Measurements from ENCODE around the gene UNC93B1.
"Not testable (repeated sequence)": the region's sequence is repeated elsewhere in the genome, so short reads cannot be mapped to it uniquely, and the experiment has no call there.

UNC93B1 gene

DNA sequence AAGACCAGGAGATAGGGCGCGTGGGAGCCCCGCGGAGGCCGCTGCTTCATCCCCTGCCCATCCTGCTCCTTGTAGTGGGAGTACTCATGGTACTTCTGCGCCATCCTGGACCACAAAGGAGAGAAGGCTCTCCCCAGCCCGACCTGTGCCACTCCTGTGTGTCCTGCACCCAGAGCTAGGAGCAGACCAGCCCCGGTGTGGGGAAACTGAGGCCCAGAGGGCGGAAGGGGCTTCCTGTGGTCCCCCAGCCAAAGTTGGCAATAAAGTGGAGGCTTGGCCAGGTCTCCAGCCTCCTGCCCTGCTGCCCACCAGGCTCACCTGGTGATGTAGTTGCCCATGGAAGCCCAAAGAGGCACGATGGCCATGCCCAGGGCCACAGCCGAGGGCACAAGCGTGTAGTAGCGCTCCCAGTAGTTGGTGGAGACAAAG, 4.7 kb downstream of the UNC93B1 start:
- DNase-seq (ENCODE audit: low read depth) = peak; percentile 0
- TF ChIP-seq, protein P1, sequence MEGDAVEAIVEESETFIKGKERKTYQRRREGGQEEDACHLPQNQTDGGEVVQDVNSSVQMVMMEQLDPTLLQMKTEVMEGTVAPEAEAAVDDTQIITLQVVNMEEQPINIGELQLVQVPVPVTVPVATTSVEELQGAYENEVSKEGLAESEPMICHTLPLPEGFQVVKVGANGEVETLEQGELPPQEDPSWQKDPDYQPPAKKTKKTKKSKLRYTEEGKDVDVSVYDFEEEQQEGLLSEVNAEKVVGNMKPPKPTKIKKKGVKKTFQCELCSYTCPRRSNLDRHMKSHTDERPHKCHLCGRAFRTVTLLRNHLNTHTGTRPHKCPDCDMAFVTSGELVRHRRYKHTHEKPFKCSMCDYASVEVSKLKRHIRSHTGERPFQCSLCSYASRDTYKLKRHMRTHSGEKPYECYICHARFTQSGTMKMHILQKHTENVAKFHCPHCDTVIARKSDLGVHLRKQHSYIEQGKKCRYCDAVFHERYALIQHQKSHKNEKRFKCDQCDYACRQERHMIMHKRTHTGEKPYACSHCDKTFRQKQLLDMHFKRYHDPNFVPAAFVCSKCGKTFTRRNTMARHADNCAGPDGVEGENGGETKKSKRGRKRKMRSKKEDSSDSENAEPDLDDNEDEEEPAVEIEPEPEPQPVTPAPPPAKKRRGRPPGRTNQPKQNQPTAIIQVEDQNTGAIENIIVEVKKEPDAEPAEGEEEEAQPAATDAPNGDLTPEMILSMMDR (IDR thresholded peaks at IDR 0.05; ENCODE audit: insufficient read depth, low read depth, low read length, missing control alignments) = no peak
- H3K4me3 ChIP-seq (ENCODE audit: low read depth, low read length) = no peak overlapping the region

DNA sequence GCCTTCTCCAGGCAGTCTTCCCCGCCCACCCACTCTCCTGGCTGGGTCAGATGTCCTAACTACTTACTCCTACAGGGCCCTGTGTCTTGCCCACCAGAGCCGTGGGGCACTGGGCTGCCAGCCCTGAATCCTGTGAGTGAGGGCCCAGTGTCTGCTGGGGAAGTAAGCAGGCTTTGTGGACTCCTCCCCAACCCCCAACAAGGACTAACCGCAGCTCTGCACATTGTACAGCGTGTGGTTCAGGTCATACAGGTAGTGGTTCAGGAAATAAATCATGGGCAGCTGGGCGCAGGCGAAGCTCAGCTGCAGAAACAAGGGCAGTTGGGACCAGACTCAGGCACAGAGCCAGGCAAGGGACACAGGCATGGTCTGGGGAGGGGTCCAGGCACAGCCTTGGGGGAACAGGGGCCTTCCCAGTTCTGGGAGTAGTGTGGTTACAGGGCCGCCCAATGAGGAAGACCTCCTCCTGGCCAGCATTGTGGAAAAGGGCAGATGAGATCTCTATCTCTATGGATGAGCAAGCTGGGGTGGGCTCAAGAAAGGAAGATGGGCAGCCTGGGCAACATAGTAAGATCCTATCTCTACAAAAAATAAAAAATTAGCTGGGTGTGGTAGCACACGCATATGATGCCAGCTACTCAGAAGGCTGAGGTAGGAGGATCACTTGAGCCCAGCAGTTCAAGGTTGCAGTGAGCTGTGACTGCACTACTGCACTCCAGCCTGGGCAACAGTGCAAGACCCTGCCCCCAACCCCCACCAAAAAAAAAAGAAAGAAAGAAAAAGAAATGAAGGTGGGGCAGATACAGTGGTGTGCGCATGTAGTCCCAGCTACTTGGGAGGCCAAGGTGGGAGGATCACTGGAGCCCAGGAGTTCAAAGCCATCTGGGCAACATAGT, 5.5 kb downstream of the UNC93B1 start:
- TF ChIP-seq, protein P1 (IDR thresholded peaks at IDR 0.05; ENCODE audit: insufficient read depth, low read depth, low read length, missing control alignments) = no peak
- DNase-seq (ENCODE audit: low read depth) = peak; percentile 5

DNA sequence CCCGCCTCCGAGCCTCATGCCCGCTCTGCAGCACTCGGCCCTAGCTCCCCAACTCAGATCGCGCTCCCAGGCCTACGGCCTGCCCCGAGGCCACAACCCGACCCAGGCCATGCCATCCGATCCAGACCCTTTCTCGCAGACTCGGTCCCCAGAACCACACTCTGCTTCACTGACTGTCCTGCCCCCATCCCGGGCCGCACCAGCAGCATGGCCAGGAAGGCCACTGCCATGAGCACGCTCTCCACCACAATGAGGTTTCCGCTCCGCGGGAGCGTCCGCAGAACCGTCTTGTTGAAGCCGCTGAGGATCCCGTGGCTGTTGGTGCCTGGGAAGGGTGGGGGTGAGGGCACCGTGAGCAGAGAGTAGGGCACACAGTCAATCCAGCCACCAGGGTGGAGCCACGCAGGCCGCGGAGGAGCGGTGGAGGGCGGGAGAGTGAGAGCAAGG, 6.4 kb downstream of the UNC93B1 start:
- peak; percentile 2 for DNase-seq (ENCODE audit: low read depth)
- no peak overlapping the region for H3K4me3 ChIP-seq (ENCODE audit: low read depth, low read length)
- TF ChIP-seq, protein P1 (IDR thresholded peaks at IDR 0.05; ENCODE audit: insufficient read depth, low read depth, low read length, missing control alignments) = no peak

More for the DNA sequence above, 5.5 kb downstream of the UNC93B1 start:
- no peak overlapping the region for H3K4me3 ChIP-seq (ENCODE audit: low read depth, low read length)

DNA sequence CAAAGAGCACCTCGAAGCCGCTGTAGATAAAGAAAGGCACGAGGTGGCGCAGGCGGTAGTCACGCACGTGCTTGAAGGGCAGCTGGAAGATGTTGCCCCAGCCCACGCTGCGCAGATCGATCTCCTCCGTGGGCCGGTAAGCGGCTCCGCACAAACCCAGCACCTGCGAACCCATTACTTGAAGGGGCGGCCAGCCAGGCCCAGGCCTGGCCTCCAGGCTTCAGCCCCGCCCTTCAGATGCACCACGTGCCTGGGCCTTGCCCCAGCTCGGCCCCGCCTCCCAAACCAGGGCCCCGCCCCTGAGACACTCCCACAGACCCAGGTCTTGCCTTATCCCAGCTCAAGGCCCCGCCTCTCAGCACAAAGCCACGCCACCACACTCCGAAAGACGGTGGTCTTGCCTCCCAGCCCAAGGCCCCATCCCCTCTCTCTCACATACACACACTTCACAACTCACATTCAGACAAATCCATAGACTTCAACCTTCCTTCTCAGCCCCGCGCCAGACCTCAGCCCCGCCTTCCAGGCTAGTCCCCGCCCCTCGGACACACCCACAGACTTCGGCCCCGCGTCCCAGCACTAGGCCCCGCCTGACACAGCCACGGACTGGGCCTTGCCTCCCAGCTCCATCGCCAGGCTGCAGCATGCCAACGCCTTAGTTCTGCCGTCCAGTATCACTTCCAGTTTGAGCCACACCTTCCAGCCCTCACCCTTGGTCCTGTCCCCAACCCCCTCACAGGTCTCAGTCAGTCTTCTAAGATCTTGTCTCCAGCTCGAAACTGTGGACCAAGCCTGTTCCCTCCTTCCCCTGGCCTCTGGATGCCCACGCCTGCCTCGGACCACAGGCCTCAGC, 7.0 kb downstream of the UNC93B1 start:
- TF ChIP-seq, protein P1 (IDR thresholded peaks at IDR 0.05; ENCODE audit: insufficient read depth, low read depth, low read length, missing control alignments) = no peak
- H3K4me3 ChIP-seq (ENCODE audit: low read depth, low read length) = no peak overlapping the region
- peak; percentile 60 for DNase-seq (ENCODE audit: low read depth)

DNA sequence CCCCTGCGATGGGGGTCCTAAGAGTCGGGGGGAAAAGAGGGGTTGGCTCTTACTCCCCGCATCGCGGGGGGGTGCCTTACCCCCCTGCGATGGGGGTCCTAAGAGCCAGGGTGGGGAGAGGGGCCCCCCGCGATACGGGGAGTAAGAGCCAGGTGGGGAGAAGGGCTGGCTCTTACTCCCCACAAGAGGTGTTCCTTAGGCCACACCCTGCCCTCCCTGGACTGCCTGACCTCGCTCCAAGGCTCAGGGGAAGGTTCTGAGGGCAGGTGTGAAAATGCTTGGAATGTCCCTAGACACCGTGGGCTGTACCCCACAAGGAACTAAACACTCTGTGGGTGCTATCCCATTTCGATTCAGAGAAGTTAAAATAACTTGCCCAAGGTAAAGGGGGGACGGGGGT, 7.8 kb downstream of the UNC93B1 start:
- TF ChIP-seq, protein P1 (IDR thresholded peaks at IDR 0.05; ENCODE audit: insufficient read depth, low read depth, low read length, missing control alignments) = no peak
- peak; percentile 0 for DNase-seq (ENCODE audit: low read depth)
- no peak overlapping the region for H3K4me3 ChIP-seq (ENCODE audit: low read depth, low read length)

DNA sequence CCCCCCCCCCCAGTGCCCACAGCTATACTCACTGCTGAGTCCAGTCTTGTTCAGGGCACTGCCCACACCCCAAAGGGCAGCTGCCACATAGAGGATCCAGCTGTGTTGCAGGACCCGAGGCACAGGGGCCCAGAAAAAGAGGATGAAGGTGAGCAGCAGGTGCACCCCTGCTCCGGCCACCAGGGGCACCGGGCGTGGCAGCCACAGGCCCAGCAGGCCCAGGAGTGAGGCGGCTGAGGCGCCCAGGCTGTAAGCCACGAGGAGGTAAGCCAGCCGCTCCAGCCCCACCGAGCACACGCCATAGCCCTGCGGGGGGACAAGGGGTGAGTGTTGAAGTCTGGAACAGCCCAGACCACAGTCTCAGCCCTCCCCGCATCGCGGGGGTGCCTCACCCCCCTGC, 8.3 kb downstream of the UNC93B1 start:
- not testable (repeated sequence) for H3K4me3 ChIP-seq (ENCODE audit: low read depth, low read length); DNase-seq (ENCODE audit: low read depth)

DNA sequence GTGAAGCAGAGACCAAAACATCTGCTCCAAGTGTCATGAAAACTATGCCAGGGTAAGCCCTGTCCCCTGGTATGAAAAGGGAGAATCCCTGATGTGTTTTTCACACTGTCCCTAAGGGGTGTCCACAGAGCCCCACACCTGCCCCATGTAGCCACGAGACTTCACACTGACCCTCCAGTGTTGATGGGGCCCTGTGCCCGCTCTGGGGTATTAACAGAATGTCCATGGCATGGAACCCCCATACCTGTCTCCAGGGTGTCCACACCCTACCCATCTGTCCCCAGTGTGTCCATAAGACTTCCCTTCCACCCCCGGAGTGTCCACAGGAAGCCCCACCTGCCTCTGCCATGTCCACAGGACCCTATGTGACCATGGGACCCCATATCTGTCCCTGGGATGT, 8.8 kb downstream of the UNC93B1 start:
- DNase-seq (ENCODE audit: low read depth) = peak; percentile 0
- not testable (repeated sequence) for H3K4me3 ChIP-seq (ENCODE audit: low read depth, low read length)

DNA sequence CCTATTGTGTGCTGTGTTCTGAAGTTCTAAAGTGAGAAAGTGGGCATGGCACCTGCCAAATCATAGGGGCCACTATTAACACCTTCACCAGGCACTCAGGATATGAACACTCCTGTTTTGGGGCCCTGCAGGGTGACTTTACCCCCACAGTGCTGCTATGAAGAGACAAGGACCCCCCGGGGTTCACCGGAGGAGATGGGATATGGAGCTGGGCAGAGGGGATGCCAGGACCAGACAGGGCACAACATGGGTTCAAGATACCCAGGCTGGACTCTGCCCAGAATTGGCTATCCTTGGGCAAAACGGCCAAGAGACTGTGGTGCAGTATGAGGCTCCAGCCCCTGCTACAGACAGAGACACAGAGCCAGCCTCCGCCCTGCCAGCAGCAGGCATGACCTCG, 9.5 kb downstream of the UNC93B1 start:
- H3K4me3 ChIP-seq (ENCODE audit: low read depth, low read length) = not testable (repeated sequence)
- peak; percentile 0 for DNase-seq (ENCODE audit: low read depth)

All from GM12865 (cell line).